ENCODE measurements around the gene AEBP2.
"Not testable (repeated sequence)": the region's sequence is repeated elsewhere in the genome, so short reads cannot be mapped to it uniquely, and the experiment has no call there.

AEBP2 gene

GRCh38 chr12:19423166-19423930 lies 15.9 kb upstream of the AEBP2 start:
- no peak for FAIRE-seq

- FAIRE-seq = no peak
Observed at GRCh38 chr12:19428246-19428645, 11.0 kb upstream of the AEBP2 start.

DNA sequence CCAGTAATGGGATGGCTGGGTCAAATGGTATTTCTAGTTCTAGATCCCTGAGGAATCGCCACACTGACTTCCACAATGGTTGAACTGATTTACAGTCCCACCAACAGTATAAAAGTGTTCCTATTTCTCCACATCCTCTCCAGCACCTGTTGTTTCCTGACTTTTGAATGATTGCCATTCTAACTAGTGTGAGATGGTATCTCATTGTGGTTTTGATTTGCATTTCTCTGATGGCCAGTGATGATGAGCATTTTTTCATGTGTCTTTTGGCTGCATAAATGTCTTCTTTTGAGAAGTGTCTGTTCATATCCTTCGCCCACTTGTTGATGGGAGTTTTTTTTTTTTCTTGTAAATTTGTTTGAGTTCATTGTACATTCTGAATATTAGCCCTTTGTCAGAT lies 9.8 kb upstream of the AEBP2 start:
- not testable (repeated sequence) for FAIRE-seq

DNA sequence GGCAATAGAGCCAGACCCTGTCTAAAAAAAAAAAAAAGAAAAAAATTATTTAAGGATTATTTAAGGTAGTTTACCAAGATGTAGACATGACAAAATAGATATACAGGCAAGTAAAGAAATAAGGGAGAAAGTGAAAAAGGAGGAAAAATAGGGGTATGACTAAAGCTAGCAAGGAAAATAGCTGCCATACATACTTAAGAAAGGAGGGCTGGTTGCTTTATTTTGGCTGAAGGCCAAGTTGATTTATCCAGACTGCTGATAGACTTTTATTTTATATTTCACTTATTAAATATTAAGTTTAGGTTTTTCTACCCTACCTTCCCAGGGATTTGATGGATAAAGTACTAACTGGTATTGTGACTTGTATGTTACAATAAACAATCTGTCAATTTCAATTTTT lies 8.3 kb upstream of the AEBP2 start:
- no peak for FAIRE-seq

GRCh38 chr12:19431407-19432308 lies 7.6 kb upstream of the AEBP2 start:
- FAIRE-seq = no peak

DNA sequence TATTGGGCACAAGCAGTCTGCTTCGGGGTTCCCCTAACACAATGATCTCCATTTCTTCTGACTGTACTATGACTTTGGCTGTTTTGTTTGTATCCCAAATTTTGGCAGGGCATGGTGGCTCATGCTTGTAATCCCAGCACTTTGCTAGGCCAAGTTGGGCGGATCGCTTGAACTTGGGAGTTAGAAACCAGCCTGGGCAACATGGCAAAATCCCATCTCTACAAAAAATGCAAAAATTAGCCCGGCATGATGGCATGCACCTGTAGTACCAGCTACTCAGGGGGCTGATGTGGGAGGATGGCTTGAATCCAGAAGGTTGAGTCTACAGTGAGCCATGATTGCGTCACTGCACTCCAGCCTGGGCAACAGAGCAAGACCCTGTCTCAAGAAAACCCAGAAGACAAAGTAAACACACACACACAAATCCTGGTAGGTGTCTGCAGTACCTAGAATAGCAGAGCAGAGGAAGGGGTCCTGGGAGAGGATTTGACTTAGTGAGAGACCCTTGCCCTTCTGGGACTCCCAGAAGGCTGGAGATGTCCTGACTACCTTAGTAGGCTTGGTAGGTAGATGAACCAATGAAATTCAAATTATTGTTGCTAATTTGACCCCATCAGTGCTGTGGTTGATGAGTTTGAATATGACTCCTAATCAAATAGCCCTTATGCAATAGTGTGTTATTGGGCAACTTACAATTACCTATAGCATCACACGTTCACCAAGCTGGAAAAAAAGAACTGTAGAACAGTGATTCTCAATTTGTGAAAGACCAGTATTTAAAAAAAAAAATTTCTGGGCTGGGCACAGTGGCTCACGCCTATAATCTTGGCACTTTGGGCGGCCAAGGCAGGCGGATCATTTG lies 6.8 kb upstream of the AEBP2 start:
- no peak for FAIRE-seq

- FAIRE-seq = no peak
Observed at GRCh38 chr12:19434538-19434937, 4.8 kb upstream of the AEBP2 start.

GRCh38 chr12:19435831-19436497 lies 3.3 kb upstream of the AEBP2 start:
- no peak for FAIRE-seq

DNA sequence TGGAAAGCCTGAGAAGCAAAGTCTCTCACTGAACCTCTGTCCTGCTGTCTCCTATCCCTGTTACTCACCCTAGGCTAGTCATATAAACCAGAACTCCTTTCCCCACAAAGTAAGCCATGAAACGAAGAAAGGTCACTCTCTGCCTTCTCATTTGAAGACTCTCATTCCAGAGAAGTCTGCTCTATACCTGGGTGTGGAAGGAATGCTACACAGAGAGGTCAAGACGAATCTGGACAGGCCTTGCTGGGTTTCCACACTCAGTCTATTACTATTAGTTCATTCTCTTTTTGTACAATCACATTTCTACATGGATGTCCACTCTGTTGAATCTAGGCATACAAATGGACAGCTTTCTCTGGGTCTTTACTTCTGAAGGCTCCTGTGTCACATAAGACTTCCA lies 2.4 kb upstream of the AEBP2 start:
- no peak for FAIRE-seq

DNA sequence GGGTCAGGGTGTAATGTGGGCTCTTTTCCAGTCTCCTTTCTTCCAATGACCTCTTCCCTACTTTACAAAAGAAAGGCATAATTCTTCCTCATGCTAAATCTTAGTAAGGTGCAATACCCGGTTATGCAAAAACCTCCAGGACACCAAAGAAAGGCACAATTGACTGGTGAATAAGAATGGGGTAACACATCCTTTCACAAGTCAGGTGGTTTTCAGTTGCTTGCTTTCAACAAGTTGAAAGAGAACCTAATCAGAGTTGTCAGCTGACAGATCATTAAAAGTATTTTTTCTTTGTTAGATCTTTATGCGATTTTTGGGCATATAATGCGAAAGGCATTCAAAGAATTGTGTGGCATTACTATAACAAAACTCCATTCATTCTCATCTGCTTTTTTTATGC lies 1.3 kb upstream of the AEBP2 start:
- no peak for FAIRE-seq

DNA sequence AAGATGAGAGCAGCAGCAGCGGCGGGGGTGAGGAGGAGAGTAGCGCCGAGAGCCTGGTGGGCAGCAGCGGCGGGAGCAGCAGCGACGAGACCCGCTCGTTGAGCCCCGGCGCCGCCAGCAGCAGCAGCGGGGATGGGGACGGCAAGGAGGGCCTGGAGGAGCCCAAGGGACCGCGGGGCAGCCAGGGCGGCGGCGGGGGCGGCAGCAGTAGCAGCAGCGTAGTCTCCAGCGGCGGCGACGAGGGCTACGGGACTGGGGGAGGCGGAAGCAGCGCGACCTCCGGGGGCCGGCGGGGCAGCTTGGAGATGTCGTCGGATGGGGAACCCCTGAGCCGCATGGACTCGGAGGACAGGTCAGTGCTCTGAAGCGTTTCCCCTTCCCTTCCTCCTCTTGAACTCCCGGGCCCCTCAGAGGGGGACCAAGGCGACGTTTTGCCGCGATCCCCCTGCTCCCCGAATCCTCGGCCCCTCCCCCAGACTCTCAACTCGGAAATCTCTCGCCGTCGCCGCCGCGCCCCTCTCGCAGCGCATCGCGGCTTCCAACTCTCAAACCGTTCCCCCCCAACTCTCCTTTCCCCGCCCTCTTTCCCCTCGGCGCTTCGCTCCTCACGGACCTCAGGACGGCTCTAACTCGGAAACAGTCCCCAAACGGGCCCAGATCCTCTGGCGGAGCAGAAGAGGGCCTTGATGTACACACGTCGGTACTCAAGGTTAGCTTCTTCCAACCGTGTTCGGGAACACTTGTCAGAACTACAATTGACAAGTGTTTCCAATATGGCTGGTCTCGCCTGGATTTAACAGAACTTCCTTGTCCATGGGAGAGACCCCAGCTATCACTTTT lies 947 bp downstream of the AEBP2 start:
- no peak for FAIRE-seq

GRCh38 chr12:19440916-19441315 lies 1.6 kb downstream of the AEBP2 start:
- no peak for FAIRE-seq

DNA sequence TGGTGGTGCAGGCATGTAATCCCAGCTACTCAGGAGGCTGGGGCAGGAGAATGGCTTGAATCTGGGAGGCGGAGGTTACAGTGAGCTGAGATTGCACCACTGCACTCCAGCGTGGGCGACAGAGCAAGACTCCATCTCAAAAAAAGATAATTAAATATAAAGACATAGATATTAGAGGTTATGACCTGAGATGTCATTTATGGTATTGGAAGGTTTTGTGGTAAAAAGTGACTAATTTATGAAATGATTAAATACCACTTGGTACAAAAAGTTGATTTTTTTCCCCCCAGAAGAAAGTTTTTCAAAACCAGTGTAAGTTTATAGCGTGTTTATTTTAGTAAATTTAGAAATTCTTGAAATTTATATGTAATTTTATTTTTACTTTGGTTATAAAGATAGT lies 4.3 kb downstream of the AEBP2 start:
- no peak for FAIRE-seq

GRCh38 chr12:19444097-19444496 lies 4.8 kb downstream of the AEBP2 start:
- FAIRE-seq = peak; percentile 76

DNA sequence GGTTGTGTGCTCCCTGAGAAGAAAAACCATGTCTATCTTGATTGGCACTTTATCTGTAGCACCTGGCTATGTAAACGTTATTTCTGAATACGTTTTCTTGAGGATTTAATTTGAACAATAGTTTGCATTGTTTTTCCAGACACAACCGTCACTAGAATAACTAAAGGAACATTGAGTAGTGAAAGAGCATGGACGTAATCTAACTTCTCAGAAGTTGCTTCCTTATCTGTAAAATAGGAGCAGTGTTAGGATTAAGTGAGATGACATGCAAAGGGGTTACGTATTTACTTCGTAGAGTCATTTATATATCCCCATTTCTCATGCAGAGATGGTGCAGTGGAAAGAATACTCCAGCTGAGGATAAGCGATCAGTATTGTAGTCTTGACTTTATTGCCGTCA lies 8.1 kb downstream of the AEBP2 start:
- FAIRE-seq = no peak

GRCh38 chr12:19449814-19450213 lies 10.5 kb downstream of the AEBP2 start:
- no peak for FAIRE-seq

GRCh38 chr12:19450362-19450761 lies 11.1 kb downstream of the AEBP2 start:
- FAIRE-seq = no peak

DNA sequence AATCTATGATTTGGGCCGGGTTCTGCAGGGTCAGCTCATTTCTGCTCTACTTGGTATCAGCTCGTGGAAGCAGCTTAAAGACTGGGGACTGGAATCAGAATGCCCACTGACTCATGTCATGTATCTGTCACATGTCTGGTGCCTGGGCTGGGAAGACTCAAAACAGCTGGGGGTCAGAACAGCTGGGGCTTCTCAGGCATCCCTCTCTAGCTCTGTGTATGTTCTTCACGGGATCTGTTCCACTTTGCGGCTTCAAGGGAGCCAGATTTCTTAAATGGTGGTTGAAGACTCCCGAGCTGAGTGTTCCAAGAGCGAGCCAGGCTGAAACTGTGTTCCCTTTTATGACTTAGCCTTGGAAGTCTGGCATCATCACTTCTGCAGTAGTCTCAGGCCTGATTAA lies 11.9 kb downstream of the AEBP2 start:
- FAIRE-seq = no peak

GRCh38 chr12:19453961-19454360 lies 14.7 kb downstream of the AEBP2 start:
- FAIRE-seq = peak; percentile 8

DNA sequence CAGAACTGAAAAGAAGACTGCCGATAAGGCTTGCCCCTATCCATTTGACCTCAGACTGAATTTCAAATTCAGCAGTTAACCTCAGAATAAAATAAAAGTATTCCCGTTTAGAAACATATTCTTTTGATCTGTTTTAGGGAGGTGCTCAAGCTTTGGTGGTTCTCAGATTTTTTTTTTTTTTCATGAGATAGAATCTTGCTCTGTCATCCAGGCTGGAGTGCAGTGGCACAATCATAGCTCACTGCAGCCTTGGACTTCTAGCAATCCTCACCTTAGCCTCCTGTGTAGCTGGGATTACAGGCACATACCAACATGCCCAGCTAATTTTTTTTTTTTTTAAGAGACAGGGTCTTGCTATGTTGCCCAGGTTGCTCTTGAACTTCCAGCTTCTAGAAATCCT lies 15.5 kb downstream of the AEBP2 start:
- no peak for FAIRE-seq

DNA sequence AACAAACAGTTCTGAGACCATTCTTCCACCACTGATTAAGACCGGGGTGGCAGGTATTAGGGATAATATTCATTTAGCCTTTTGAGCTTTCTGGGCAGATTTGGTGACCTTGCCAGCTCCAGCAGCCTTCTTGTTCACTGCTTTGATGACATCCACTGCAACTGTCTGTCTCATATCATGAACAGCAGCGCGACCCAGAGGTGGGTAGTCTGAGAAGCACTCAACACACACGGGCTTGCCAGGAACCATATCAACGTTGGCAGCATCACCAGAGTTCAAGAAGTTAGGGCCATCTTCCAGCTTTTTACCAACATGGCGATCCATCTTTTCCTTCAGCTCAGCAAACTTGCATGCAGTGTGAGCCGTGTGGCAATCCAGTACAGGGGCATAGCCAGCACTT lies 16.9 kb downstream of the AEBP2 start:
- FAIRE-seq = no peak

- no peak for FAIRE-seq
Observed at GRCh38 chr12:19457561-19457960, 18.3 kb downstream of the AEBP2 start.

Measured in endometrium (tissue), 2 donors.